HEK293 (cell line): ENCODE results near the gene ERAP2.

Experiments used
- ATF2 ChIP-seq: fragments of 450-650 bp; formaldehyde crosslinking; IDR thresholded peaks from 2 replicates; pipeline ENCODE4 v1.5.1; 2016; ENCODE audit warnings: missing biosample characterization, missing genetic modification characterization, low read depth
- GLIS2 ChIP-seq: fragments of 450-650 bp; formaldehyde crosslinking; IDR thresholded peaks from 2 replicates; pipeline ENCODE4 v1.5.1; 2016; ENCODE audit warnings: missing biosample characterization, missing genetic modification characterization
- HIC1 ChIP-seq: fragments of 450-650 bp; formaldehyde crosslinking; IDR thresholded peaks from 2 replicates; pipeline ENCODE4 v1.5.1; 2016; ENCODE audit warnings: missing biosample characterization, missing genetic modification characterization
- KLF16 ChIP-seq: fragments of 450-650 bp; formaldehyde crosslinking; IDR thresholded peaks from 2 replicates; pipeline ENCODE4 v1.5.1; 2017; ENCODE audit warnings: missing biosample characterization, missing genetic modification characterization
- OVOL3 ChIP-seq: fragments of 450-650 bp; formaldehyde crosslinking; IDR thresholded peaks from 2 replicates; pipeline ENCODE4 v1.5.1; 2016; ENCODE audit warnings: missing biosample characterization, missing genetic modification characterization
- REST ChIP-seq: fragments of 450-650 bp; formaldehyde crosslinking; IDR thresholded peaks from 2 replicates; pipeline ENCODE4 v1.5.1; 2016; ENCODE audit warnings: missing biosample characterization, missing genetic modification characterization
- TRIM28 ChIP-seq: IDR thresholded peaks from 2 replicates; pipeline ENCODE4 v1.6.1; 2011; ENCODE audit warnings: low read length, control low read depth, borderline replicate concordance
- ZBTB26 ChIP-seq: fragments of 450-650 bp; formaldehyde crosslinking; optimal IDR thresholded peaks from 2 replicates; pipeline ENCODE3; 2016; ENCODE audit warnings: missing biosample characterization, mild to moderate bottlenecking, missing genetic modification characterization
- ZBTB7A ChIP-seq: fragments of 450-650 bp; formaldehyde crosslinking; IDR thresholded peaks from 2 replicates; pipeline ENCODE4 v1.5.1; 2016; ENCODE audit warnings: low read depth, missing biosample characterization, missing genetic modification characterization
- ZIC2 ChIP-seq: fragments of 450-650 bp; formaldehyde crosslinking; IDR thresholded peaks from 2 replicates; pipeline ENCODE4 v1.5.1; 2016; ENCODE audit warnings: missing biosample characterization, missing genetic modification characterization
- ZNF114 ChIP-seq: fragments of 450-650 bp; formaldehyde crosslinking; IDR thresholded peaks from 2 replicates; pipeline ENCODE4 v1.5.0; 2017; ENCODE audit warnings: missing biosample characterization, missing genetic modification characterization
- ZNF148 ChIP-seq: fragments of 450-650 bp; formaldehyde crosslinking; IDR thresholded peaks from 2 replicates; pipeline ENCODE4 v1.5.0; 2017; ENCODE audit warnings: missing biosample characterization, missing genetic modification characterization, borderline replicate concordance
- ZNF19 ChIP-seq: fragments of 450-650 bp; formaldehyde crosslinking; IDR thresholded peaks from 2 replicates; pipeline ENCODE4; 2016; ENCODE audit warnings: missing biosample characterization, missing genetic modification characterization, low read depth
- ZNF324 ChIP-seq: fragments of 450-650 bp; formaldehyde crosslinking; IDR thresholded peaks from 2 replicates; pipeline ENCODE4 v1.5.1; 2016; ENCODE audit warnings: missing biosample characterization, missing genetic modification characterization
- ZNF366 ChIP-seq: fragments of 450-650 bp; formaldehyde crosslinking; conservative IDR thresholded peaks from 2 replicates; pipeline ENCODE4 v1.5.1; 2016; ENCODE audit warnings: missing biosample characterization, missing genetic modification characterization
- ZNF510 ChIP-seq: fragments of 450-650 bp; formaldehyde crosslinking; IDR thresholded peaks from 2 replicates; pipeline ENCODE4 v1.5.1; 2018; ENCODE audit warnings: mild to moderate bottlenecking, missing genetic modification characterization, missing biosample characterization; ENCODE audit not compliant: insufficient replicate concordance
- ZNF529 ChIP-seq: fragments of 450-650 bp; formaldehyde crosslinking; IDR thresholded peaks from 2 replicates; pipeline ENCODE4 v1.5.1; 2017; ENCODE audit warnings: missing genetic modification characterization, missing biosample characterization; ENCODE audit not compliant: insufficient replicate concordance
- ZNF549 ChIP-seq: fragments of 450-650 bp; IDR thresholded peaks from 2 replicates; pipeline ENCODE4 v1.5.1; 2018; ENCODE audit warnings: missing biosample characterization, missing genetic modification characterization, mild to moderate bottlenecking, inconsistent platforms, moderate library complexity
- ZNF600 ChIP-seq: fragments of 450-650 bp; formaldehyde crosslinking; IDR thresholded peaks from 2 replicates; pipeline ENCODE4 v1.5.1; 2016; ENCODE audit warnings: missing biosample characterization, missing genetic modification characterization
- ZNF654 ChIP-seq: fragments of 450-650 bp; formaldehyde crosslinking; IDR thresholded peaks from 2 replicates; pipeline ENCODE4 v1.5.1; 2016; ENCODE audit warnings: low read depth, missing biosample characterization, missing genetic modification characterization
- ZNF658 ChIP-seq: fragments of 450-650 bp; formaldehyde crosslinking; IDR thresholded peaks from 2 replicates; pipeline ENCODE4; 2016; ENCODE audit warnings: missing biosample characterization, missing genetic modification characterization
- ZNF777 ChIP-seq: fragments of 450-650 bp; formaldehyde crosslinking; IDR thresholded peaks from 2 replicates; pipeline ENCODE4 v1.5.1; 2017; ENCODE audit warnings: missing biosample characterization, missing genetic modification characterization, borderline replicate concordance

ERAP2 gene

GRCh38 chr5:96934708-96935558 is 58.6 kb downstream of the ERAP2 start (continued):
- TF ChIP-seq REST (tag by site-specific recombination) (peak; percentile 55), ZBTB26 (tag by site-specific recombination) (peak; percentile 90), ZNF19 (tag by site-specific recombination) (no peak), ZNF549 (tag by site-specific recombination) (no peak), ZNF114 (tag by site-specific recombination) (no peak), ZNF366 (tag by site-specific recombination) (peak; percentile 60; the same call in 1 of the 2 replicates), ZNF600 (tag by site-specific recombination) (peak; percentile 98), GLIS2 (tag by site-specific recombination) (peak; percentile 100), ZNF148 (tag by site-specific recombination) (no peak), OVOL3 (tag by site-specific recombination) (peak; percentile 81; the same call in 1 of the 2 replicates), ZIC2 (peak; percentile 98), HIC1 (no peak; the same call in 1 of the 2 replicates), ZNF529 (no peak), TRIM28 (no peak), KLF16 (tag by site-specific recombination) (peak; percentile 90), ATF2 (tag by site-specific recombination) (no peak), ZNF324 (peak; percentile 98), ZNF777 (no peak; the same call in none of the 2 replicates), ZNF510 (tag by site-specific recombination) (peak; percentile 52), ZNF658 (no peak), ZNF654 (tag by site-specific recombination) (no peak), ZBTB7A (peak; percentile 99)
